Renal cortex interstitium (tissue), 15 donors: ENCODE results near the gene OR2AK2. TPM values are rescaled to one million over a fixed set of nuclear protein-coding genes. Genes with fewer than 3 reads are reported as not detected.

ENCODE experiments used
- DNase-seq, 11 donors: peaks; one replicate each; pipeline ENCODE4 v3.0.0-alpha.2; 2013; ENCODE audit warnings: low read depth in 9 of 11, low spot score in 4 of 11; ENCODE audit errors: extremely low read depth in 1 of 11
- long read RNA-seq, 16 experiments: transcript quantifications; one replicate each; lab custom pipeline, GENCODE V29; 2026
- polyA plus RNA-seq, 3 donors: library from polyadenylated mRNA; unstranded; fragments of 120-200 nt; gene quantifications; one replicate each; pipeline ENCODE4 v1.2.1, GENCODE V29; 2013; ENCODE audit not compliant: insufficient read length in 3 of 3

Gene OR2AK2
- polyA plus RNA-seq, result not detected
- long read RNA-seq, donor 1, result 0 reads
- long read RNA-seq, donor 2, result 0 reads
- long read RNA-seq, donor 3, result 0 reads
- long read RNA-seq, donor 4, result 0 reads
- long read RNA-seq, donor 5, result 0 reads
- long read RNA-seq, donor 6, result 0 reads
- long read RNA-seq, donor 7, result 0 reads
- long read RNA-seq, donor 8, result 0 reads
- long read RNA-seq, donor 9, result 0 reads
- long read RNA-seq, donor 10, result 0 reads
- long read RNA-seq, donor 11, result 0 reads
- long read RNA-seq, donor 12, result 0 reads
- long read RNA-seq, donor 13, result 0 reads
- long read RNA-seq, donor 14, result 0 reads
- long read RNA-seq, donor 15, result 0 reads
- long read RNA-seq, donor 16, result 0 reads

- DNase-seq, result no peak
These were observed at the start of gene OR2AK2 for GRCh38 chr1:247964933-247965332. Gene OR2AK2 (plus strand): TSS chr1:247965233. CDS start chr1:247965377, 144 bp downstream.

DNA sequence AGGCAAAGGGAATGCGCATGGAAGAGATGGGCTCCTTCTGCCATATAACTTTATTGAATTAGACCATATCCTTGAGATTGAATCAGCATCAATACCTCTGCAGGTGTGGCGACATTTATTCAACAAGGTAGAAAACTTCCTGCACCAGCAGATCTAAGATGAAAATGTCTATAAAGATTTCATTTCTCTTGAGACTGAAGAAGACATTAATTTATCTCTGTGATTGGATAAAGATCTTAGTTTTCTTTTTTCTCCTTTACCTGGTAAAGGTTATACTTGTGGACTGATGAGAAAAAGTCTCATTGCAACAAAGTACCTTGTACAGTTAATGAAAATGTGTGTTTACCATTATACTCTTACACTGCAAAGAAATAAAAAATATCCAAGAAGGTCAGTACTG lies 45.1 kb upstream of the OR2AK2 start, which contains the start of gene OR2T8:
Gene OR2T8 (plus strand): TSS at position 301 of the 400 bp plus-strand sequence. CDS start 766 bp downstream, outside the sequence.
- DNase-seq, result no peak

- DNase-seq, result no peak
These were observed 41.1 kb upstream of the OR2AK2 start for GRCh38 chr1:247923941-247924340.

DNA sequence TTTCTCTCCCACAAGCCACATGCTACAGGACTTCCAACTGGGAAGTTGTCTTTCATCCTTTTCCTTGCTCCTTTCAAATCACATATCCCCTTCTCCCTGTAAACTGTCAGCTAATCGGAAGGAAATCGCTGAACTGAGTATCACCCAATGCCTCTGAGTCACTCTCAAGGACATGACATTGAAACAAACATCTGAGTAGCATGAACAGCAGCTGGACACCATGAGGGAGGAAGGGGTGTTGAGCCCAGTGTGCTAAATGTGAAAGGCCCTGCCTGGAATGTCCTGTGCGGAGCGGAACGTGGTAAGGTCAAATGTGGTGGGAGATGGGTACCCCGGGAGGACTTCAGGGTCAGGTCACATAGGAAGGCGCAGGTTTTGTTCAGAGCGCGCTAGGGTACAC lies 40.2 kb upstream of the OR2AK2 start, which contains the start of gene OR2AJ1:
Gene OR2AJ1 (plus strand): TSS at position 22 of the 400 bp plus-strand sequence. CDS start 8,880 bp downstream, outside the sequence.
- no peak for DNase-seq

DNA sequence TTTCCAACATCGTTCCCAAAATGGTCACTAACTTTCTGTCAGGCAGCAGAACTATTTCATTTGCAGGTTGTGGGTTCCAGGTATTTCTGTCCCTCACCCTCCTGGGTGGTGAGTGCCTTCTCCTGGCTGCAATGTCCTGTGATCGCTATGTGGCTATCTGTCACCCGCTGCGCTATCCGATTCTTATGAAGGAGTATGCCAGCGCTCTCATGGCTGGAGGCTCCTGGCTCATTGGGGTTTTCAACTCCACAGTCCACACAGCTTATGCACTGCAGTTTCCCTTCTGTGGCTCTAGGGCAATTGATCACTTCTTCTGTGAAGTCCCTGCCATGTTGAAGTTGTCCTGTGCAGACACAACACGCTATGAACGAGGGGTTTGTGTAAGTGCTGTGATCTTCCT lies 31.0 kb upstream of the OR2AK2 start:
- no peak for DNase-seq

- DNase-seq, result no peak
These were observed 29.3 kb upstream of the OR2AK2 start for GRCh38 chr1:247935781-247936180.

DNA sequence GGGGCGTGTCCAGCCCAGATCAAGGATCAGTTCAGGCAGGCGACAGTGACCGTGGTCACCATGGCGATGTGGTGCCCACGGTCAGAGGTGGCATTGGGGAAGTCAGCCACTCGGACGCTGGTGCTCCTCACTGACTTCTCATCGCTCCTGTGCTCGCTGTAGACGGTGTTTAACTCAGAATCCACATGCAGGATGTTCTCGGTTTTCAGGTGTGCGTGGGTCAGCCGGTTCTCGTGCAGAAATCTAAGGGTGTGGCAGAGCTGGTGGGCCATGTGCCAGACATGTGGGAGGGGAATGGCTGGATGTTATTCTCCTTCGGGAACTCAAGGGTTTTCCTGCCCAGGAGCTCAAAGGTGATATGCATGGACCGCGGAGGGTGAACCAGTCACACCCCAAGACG lies 28.6 kb upstream of the OR2AK2 start:
- no peak for DNase-seq

DNA sequence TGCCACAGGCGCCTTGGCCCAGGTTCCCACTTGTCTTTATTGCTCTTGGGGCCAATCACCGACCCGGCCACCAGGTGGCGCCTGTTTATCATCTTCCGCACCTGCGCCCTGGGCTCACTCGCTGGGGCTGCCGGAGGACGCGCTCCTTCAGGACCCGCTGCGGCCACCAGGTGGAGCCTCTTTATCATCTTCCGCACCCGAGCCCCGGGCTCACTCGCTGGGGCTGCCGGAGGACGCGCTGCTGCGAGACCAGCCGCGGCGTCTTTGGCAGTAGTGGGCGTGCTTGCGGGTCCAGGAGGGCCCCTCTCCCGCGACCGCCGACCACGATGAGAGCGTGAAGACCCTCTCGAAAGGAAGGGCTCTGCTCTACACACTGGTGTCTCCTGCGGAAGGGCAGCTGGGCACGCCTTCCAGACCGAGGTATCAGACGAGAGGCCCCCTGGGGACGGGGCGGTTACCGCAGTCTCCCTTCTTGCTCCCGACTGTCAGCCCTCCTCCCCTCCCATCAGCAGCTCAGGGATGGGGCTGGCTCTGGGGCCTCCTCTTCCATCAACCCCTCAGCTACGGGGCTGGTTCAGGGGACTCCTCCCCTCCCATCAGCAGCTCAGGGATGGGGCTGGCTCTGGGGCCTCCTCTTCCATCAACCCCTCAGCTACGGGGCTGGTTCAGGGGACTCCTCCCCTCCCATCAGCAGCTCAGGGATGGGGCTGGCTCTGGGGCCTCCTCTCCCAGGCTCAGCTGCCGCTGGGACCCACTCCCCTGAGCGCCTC lies 27.9 kb upstream of the OR2AK2 start:
- DNase-seq, result peak in 8 of 11 donors; percentile 2 to 46 (median 28)

GRCh38 chr1:247942624-247943023 lies 22.4 kb upstream of the OR2AK2 start:
- no peak for DNase-seq

DNA sequence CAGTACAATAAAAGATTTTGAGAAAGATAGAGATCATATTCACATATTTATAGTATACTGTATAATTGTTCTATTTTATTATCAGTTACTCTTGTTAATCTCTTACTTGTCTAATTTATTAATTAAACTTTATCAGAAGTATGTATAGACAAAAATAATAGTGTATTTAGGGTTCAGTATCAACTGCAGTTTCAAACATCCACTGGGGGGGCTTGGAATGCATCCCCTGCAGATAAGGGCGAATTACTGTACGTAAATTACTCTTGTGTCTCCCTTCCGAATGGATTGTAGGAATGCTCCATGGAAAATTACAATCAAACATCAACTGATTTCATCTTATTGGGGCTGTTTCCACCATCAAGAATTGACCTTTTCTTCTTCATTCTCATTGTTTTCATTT lies 16.5 kb upstream of the OR2AK2 start, which contains the start of gene OR2L8:
Gene OR2L8 (plus strand): TSS at position 301 of the 400 bp plus-strand sequence. CDS start 0 bp downstream, at position 301.
- no peak for DNase-seq

GRCh38 chr1:247953408-247953807 lies 11.6 kb upstream of the OR2AK2 start:
- no peak for DNase-seq

DNA sequence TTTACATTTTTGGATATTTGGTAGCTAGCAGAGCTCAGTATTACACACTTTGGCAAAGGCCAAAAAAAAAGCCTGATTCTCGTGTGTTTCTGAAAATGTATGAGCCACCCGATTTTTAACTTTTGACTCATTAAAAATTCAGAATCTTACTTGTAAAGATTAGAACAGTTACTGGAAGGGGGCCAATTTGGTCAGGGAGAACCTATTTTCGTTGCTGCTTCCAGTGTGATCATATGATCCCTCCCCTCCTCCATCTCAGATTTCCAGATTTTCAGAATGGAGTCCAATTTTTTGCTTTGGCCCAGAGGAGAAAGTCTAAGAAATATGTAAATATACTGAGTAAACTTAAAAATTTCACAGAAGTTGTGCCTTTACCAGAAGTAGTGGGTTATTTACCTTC lies 3.2 kb upstream of the OR2AK2 start:
- no peak for DNase-seq

DNA sequence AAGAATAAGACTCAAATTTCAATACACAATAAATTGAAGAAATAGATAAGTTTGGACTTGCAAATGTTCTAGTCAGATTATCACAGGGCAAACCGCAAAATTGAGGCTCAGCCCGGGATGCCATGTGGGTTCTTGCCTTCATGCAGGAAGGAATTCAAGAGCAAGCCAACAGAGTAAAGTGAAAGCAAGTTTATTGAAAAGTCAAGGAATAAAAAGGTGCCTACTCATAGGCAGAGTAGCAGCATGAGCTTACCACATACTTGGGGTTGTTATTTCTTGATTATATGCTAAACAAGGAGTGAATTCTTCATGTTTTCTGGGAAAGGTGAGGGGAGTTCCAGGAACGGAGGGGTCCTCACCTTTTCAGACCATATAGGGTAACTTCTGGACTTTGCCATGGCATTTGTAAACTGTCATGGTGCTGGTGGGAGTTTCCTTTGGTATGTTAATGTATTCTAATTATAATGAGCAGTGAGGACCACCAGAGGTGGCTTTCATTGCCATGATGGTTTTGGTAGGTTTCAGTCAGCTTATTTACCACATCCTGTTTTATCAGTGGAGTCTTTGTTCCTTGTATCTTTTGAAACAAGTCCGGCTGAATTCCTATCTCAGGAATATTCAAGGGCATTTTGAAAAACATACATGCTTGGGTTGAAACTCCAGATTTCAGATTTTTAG lies 2.0 kb upstream of the OR2AK2 start:
- DNase-seq, result no peak

- no peak for DNase-seq
These were observed 1.6 kb downstream of the OR2AK2 start for GRCh38 chr1:247966532-247967204.

GRCh38 chr1:247992986-247993385 lies 28.0 kb downstream of the OR2AK2 start:
- no peak for DNase-seq

- no peak for DNase-seq
These were observed 33.8 kb downstream of the OR2AK2 start for GRCh38 chr1:247998811-247999210.

- DNase-seq, result no peak
These were observed 35.1 kb downstream of the OR2AK2 start for GRCh38 chr1:248000169-248000568.

DNA sequence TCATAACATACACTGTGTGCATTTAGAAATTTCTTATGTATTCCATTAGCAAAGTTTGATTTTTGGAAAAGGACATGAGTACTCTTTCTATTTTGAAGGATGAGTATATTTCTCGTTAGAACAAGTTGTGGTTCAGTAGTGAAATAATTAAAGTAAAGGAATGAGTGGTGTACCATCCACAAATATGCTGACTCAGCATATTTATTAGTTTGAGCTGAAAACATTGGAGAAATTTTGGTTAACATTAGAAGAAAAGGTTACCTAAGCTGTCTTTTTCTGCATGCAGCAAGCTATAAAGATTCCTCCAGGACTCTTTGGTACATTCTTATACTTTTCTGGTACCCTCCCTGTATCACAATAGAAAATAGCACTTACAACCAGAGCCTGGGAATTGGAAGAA lies 42.7 kb downstream of the OR2AK2 start:
- DNase-seq, result no peak

- no peak for DNase-seq
These were observed 44.6 kb downstream of the OR2AK2 start for GRCh38 chr1:248009681-248010080.
